Measurements from ENCODE around the gene KRT9.

The KRT9 gene

DNA sequence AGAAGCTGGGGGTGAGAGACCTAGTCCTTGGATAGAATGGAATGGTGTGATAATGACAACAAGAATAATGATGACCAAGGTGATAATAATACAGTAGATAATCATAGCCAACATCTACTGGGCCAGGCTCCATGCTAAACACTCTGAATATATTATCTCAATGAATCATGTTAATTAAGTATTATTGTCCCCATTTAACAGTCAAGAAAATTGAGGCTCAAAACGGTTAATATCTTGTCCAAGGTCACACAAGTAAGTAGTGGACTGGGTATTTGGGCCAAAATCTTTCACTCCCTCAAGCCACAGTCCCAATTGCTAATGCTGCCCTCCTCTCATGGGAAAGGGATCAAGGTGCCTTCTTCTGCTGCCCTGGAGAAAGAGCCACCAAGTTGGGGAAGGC lies 39.9 kb downstream of the KRT9 start:
- Histone ChIP-seq H3K36me3 (ENCODE audit: control insufficient read depth, insufficient read depth, low read length) (no peaks in the 10 kb centered on the region), H2AFZ (no peak overlapping the region), H3K27me3 (ENCODE audit: control insufficient read depth, insufficient read depth, low read length) (no peaks in the 10 kb centered on the region), H3K4me2 (ENCODE audit: low read length) (no peak overlapping the region), H3K4me1 (peaks cover 21% of the 10 kb centered on the region), H3K4me3 (ENCODE audit: low read depth, low read length) (no peak overlapping the region), H3K9ac (no peak overlapping the region), H3K79me2 (no peaks in the 10 kb centered on the region), H3K9me3 (ENCODE audit: control insufficient read depth, low read length) (no peaks in the 10 kb centered on the region), H3K27ac (no peak overlapping the region)
- TF ChIP-seq CTCF (IDR thresholded peaks at IDR 0.05) = no peak

- peak overlapping the region; percentile 72 for H3K27ac ChIP-seq
- no peak overlapping the region for H3K4me3 ChIP-seq (ENCODE audit: low read depth, low read length)
- TF ChIP-seq CTCF (IDR thresholded peaks at IDR 0.05) = no peak
- H3K79me2 ChIP-seq = no peaks in the 10 kb centered on the region
- peak overlapping the region; percentile 1 for H3K4me2 ChIP-seq (ENCODE audit: low read length)
- peak overlapping the region; percentile 68 for H2AFZ ChIP-seq
- H3K9me3 ChIP-seq (ENCODE audit: control insufficient read depth, low read length) = no peaks in the 10 kb centered on the region
- peaks cover 21% of the 10 kb centered on the region for H3K4me1 ChIP-seq
- H3K9ac ChIP-seq = no peak overlapping the region
- no peaks in the 10 kb centered on the region for H3K27me3 ChIP-seq (ENCODE audit: control insufficient read depth, insufficient read depth, low read length)
- no peaks in the 10 kb centered on the region for H3K36me3 ChIP-seq (ENCODE audit: control insufficient read depth, insufficient read depth, low read length)
Measured at GRCh38 chr17:41530062-41531048, 41.5 kb downstream of the KRT9 start.

- Histone ChIP-seq H3K9ac (no peak overlapping the region), H3K4me2 (ENCODE audit: low read length) (no peak overlapping the region), H3K4me3 (ENCODE audit: low read depth, low read length) (no peak overlapping the region), H3K36me3 (ENCODE audit: control insufficient read depth, insufficient read depth, low read length) (no peaks in the 10 kb centered on the region), H3K4me1 (peaks cover 21% of the 10 kb centered on the region), H3K27ac (peak overlapping the region; percentile 72), H3K9me3 (ENCODE audit: control insufficient read depth, low read length) (no peaks in the 10 kb centered on the region), H2AFZ (peak overlapping the region; percentile 68), H3K79me2 (no peaks in the 10 kb centered on the region), H3K27me3 (ENCODE audit: control insufficient read depth, insufficient read depth, low read length) (no peaks in the 10 kb centered on the region)
- no peak for TF ChIP-seq CTCF (IDR thresholded peaks at IDR 0.05)
Measured at GRCh38 chr17:41529491-41529915, 42.4 kb downstream of the KRT9 start.

- peaks cover 21% of the 10 kb centered on the region for H3K4me1 ChIP-seq
- no peaks in the 10 kb centered on the region for H3K79me2 ChIP-seq
- H3K27me3 ChIP-seq (ENCODE audit: control insufficient read depth, insufficient read depth, low read length) = no peaks in the 10 kb centered on the region
- H3K9ac ChIP-seq = no peak overlapping the region
- H3K27ac ChIP-seq = peak overlapping the region; percentile 72
- H2AFZ ChIP-seq = no peak overlapping the region
- TF ChIP-seq CTCF (IDR thresholded peaks at IDR 0.05) = no peak
- H3K4me3 ChIP-seq (ENCODE audit: low read depth, low read length) = no peak overlapping the region
- H3K4me2 ChIP-seq (ENCODE audit: low read length) = no peak overlapping the region
- H3K9me3 ChIP-seq (ENCODE audit: control insufficient read depth, low read length) = no peaks in the 10 kb centered on the region
- H3K36me3 ChIP-seq (ENCODE audit: control insufficient read depth, insufficient read depth, low read length) = no peaks in the 10 kb centered on the region
Measured at GRCh38 chr17:41528959-41529353, 42.9 kb downstream of the KRT9 start.

All from parathyroid adenoma (tissue), 2 donors.